GM18870 (cell line): ENCODE measurements around the gene SDHC.
A peak's percentile ranks its signal among the peaks of the same experiment; 100 is the strongest.
"Not testable (repeated sequence)": the region's sequence is repeated elsewhere in the genome, so short reads cannot be mapped to it uniquely, and the experiment has no call there.

Experiments used
- ATAC-seq: cut with Tn5 transposase; IDR thresholded peaks from one replicate; pipeline ENCODE4 v1.9.1; 2021; ENCODE audit warnings: moderate library complexity; ENCODE audit not compliant: unreplicated experiment

SDHC gene

DNA sequence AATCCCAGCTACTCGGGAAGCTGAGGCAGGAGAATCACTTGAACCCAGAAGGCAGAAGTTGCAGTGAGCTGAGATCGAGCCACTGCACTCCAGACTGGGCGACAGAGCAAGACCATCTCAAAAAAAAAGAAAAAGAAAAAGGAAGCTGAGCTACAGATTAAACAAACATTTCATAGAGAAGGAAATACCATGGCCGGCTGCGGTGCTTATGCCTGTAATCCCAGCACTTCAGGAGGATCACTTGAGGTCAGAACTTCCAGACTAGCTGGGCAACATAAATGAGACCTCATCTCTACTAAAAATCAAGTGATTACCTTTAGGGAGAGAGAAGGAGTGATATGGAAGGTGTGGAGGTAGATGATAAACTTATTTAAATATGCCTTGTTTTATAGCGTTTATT lies 67.5 kb downstream of the SDHC start:
- ATAC-seq = no peak

DNA sequence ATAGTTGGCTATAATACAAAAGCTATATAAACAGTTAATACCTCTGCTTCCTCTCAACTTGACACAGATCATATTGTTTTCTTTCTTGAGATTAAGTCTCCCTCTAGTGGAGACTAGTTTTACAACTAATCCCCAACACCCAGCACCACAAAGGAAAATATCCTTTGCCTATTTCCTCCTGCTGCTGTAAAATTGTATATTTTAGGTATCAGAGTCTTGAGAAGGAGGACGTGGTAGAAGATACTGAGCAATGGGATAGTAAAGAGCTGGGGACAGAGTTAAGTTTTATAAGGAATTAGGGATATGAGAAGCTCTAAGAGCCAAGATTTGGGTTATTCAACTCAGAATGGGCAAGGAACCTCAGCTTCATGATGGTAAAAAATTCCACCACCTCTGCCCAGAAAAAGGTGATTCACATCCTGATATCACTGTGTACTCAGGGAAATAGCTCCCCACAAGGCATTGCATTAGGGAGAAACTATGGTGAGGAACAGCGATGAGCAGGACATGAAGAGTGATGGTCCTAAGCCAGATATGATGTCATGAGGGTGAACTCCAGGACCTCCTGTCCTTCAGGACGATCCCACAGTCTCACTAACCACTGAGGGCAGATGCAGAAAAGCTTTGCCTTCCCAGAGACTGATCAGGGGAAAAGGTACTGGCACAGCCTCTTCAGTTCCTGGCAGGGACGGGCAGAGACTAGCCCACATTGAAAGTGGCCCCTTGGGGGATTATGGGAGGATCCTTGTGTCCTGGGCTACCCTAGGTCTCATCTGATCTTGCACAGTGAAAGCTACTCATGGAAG lies 68.2 kb downstream of the SDHC start:
- peak; percentile 57 for ATAC-seq

DNA sequence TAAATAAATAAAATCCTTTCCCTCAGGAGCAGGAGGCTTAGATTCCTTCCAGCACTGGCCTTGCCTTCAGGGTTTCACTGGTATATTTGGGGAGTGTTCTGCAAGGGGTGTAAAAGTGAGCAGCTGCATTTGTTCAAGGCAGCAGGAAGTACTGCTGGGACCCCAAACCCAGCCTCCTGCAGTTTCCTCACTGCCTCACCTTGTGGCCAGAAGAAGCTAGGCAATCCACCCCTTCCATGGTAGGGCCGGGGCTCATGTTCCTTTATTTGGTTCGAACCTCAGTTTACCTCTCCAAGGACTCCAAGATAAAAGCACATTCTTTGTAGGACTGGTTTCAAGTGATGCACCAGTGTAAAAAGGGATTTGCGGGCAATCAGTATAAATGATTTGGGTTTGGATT lies 74.5 kb downstream of the SDHC start:
- no peak for ATAC-seq

DNA sequence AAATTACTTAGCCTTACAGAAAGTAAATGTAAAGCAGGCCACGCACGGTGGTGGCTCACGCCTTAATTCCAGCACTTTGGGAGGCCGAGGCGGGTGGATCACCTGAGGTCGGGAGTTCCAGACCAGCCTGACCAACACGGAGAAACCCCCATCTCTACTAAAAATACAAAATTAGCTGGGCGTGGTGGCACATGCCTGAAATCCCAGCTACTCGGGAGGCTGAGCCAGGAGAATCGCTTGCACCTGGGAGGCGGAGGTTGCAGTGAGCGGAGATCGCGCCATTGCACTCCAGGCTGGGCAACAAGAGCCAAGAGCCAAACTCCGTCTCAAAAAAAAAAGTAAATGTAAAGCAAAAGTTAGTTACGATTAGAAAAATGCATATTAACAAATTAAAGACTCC lies 75.0 kb downstream of the SDHC start:
- not testable (repeated sequence) for ATAC-seq

DNA sequence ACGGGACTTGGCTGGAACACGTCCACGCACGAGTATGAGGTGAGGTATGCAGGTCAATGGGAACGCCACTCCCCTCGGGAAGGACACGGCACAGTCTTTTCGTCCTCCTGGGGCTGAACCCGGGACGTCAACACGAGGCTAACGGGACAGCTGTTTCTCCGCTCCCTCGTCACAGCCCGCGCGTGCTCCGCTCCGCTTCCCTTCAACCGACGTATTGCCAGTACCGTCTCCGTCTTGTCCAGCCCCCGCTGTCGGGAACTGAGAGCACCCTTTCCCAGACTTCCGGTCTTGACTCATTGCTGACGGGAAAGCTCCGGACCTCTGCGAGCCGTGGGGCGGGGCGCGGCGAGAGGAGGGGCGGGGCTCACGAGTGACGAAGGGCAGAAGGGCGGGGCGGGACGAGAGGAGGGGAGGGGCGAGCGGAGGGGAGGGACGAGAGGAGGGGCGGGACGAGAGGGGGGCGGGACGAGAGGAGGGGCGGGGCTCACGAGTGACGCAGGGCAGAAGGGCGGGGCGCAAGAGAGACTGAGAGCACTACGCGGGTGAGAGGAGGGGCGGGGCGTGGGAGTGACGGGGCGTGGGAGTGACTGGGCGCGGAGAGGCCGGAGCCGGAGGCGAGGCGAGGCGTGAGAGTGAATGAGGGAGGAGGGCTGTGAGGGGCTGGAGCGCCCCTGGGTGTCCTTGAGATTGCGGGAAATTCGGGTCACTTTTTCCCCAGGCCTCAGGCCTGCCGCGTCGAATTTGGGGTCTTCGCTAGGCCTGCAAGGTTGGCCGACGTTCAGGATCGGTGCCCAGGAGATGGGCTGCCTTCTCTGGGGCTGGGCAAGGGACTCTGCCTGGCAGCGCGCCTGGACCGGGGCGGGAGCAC lies 75.7 kb downstream of the SDHC start:
- ATAC-seq = peak; percentile 50

DNA sequence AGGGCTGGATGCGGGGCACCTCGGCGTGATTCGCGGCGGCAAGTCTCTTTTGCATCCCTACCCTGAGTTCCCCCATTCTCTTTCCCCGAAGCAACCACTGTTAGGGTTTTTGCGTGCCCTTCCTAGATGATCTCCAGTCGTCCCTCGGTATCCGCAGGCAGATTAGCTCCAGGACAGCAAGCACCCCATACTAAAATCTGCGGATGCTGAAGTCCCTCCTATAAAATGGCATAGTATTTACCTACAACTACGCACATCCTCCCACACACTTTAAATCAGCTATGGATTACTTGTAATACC lies 76.3 kb downstream of the SDHC start:
- no peak for ATAC-seq

DNA sequence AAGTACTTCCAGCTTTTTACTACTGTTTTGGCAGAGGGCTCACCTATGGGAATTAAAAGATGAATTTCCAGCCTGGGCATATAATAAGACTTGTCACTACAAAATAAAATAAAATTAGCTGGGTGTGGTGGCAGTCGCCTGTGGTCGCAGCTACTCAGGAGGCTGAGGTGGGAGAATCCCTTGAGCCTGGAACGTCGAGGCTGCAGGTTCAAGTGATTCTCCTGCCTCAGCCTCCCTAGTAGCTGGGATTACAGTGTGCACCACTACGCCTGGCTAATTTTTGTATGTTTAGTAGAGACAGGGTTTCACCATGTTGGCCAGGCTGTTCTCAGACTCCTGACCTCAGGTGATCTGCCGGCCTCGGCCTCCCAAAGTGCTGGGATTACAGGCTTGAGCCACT lies 77.0 kb downstream of the SDHC start:
- not testable (repeated sequence) for ATAC-seq

DNA sequence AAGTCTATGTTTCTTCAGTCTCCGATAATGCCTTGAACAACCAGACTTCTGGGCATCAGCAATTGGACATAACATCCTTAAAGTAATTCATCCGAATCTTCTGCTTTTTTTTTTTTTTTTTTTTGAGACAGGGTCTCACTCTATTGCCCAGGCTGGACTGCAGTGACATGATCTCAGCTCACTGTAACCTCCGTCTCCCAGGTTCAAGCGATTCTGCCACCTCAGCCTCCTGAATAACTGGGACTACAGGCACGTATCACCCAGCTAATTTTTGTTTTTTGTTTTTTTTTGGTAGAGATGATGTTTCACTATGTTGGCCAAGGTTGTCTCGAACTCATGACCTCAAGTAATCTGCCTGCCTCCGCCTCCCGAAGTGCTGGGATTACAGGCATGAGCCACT lies 77.4 kb downstream of the SDHC start:
- ATAC-seq = no peak

DNA sequence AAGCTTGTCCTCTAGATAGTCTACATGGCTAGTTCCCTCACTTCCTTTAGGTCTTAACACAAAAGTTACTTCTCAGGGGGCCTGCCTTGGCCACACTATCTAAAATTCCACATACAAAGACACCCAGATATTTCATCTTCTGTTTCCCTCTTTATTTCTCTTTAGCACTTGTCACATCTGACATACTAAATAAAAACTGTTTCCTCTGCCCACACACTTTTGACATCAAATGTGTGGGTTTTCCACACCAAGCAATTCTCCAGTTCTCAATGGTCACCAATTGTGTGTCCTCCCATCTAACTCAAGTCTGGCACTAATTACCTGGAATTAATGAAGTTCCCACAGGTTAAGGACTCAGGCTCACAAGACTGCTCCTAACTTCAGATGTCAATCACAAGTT lies 79.0 kb downstream of the SDHC start:
- no peak for ATAC-seq

DNA sequence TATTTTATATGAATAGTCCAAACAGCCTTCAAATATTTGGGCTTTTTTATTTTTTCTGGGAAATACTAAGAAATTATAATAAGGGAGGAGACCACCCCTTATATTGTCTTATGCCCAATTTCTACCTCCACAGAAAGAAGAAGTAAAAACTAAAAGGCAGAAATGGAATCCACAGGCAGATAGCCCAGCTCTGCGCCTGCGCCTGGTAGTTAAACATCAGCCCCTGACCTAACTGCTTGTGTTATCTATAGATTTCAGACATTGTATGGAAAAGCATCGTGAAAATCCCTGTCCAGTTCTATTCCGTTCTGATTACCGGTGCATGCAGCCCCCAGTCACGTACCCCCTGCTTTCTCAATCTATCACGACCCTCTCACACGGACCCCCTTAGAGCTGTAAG lies 82.9 kb downstream of the SDHC start:
- not testable (repeated sequence) for ATAC-seq

DNA sequence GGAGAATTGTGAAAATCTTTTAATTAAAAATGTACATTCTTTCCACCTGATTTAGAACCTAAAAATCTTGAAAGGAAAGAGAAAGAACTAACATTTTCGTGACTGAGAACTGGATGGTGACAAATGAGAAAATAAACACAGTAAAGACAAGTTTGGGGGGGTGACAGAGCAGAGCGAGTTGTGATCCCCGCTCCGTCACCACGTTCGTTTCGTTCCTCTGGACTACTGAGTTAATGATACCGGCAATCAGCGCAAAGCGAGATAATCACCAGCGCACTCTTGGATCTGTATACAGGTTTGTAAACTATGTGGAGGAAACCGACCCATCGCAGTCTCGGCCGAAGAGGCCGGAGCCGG lies 84.7 kb downstream of the SDHC start:
- ATAC-seq = no peak

DNA sequence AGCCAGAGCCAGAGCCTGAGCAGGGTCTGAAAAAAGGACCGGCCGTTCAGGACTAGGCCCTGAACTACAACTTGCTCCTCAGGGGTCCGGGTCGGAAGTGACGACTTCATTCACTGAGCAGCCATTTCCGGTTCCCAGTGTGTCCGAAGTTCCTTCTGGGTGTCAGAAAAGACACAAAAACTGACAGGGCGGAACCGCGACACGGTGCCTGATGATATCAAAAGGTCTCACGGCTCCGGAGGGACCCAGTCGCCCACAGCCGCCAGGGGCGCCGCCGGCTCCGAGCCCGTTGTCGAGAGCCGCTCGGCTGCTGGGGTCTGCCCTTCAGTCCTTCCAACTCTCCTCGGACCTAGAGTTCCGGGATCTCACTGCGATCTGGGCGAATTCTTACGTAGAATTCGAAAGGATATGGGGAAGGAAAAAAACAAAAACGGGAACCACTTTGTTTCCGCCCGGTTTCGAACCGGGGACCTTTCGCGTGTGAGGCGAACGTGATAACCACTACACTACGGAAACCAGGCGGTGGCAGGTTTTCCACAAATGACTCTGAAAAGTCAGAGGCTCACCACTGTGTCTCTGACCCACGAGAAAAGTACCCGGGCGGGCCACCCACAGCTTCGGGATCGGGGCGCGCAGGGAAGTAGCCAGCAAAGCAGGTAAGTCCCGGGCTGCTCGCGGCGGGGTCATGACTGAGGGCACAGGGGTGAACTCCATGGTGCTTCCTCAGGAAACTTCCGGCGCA lies 85.2 kb downstream of the SDHC start:
- peak; percentile 70 for ATAC-seq

DNA sequence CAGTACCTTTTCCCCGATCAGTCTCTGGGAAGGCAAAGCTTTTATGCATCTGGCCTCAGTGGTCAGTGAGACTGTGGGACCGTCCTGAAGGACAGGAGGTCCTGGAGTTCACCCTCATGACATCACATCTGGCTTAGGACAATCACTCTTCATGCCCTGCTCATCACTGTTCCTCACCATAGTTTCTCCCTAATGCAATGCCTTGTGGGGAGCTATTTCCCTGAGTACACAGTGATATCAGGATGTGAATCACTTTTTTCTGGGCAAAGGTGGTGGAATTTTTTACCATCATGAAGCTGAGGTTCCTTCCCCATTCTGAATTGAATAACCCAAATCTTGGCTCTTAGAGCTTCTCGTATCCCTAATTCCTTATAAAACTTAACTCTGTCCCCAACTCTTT lies 88.3 kb downstream of the SDHC start:
- no peak for ATAC-seq

DNA sequence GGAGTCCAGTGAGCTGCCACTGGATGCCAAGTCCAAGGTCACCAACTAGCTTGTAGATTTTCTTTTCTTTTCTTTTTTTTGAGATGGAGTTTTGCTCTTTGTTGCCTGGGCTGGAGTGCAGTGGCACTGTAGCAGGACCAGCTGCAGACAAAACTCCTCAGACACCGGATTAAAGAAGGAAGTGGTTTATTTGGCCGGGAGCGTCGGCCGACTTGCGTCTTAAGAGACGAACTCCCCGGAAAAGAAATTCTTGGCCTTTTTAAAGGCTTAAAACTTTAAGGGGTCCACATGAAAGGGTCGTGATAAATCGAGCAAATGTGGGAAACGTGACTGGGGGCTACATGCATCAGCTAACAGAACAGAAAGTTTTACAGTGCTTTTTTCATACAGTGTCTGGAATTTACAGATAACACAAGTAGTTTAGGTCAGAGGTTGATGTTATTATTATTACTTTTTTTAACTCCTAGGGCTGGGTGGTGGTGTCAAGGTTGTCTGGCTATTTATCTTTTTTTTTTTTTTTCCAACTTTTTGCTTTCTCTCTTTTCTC lies 89.9 kb downstream of the SDHC start:
- ATAC-seq = no peak

DNA sequence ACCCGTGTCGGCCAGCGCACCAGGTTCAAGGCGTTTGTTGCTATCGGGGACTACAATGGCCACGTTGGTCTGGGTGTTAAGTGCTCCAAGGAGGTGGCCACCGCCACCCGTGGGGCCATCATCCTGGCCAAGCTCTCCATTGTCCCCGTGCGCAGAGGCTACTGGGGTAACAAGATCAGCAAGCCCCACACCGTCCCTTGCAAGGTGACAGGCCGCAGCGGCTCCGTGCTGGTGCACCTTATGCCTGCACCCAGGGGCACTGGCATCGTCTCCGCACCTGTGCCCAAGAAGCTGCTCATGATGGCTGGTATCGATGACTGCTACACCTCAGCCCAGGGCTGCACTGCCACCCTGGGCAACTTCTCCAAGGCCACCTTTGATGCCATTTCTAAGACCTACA lies 92.4 kb downstream of the SDHC start:
- not testable (repeated sequence) for ATAC-seq

DNA sequence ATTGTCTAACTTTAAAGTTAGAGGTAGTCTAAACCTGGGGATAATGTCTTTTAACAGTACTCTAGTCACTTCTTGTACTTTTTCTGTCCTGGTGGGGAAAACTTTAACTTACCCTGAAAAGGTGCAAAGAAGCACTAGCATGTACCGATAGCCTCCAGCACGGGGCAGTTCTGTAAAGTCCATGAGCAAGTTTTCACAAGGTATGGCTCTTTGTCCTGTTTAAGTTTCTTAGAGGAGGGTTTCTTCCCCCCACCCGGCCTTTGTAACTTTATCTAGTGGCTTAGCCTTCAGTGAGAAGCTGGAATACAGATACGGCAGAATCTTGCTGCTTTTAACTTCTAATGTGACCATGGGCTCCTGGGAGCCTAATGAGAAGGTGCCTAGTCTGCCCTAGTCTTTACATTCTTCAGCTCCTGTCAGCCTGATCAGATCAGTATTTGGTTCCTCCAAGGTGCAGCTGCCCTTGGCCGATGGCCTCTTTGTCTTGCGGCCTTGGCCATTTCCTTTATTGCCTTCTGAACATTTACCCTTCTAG lies 93.3 kb downstream of the SDHC start:
- ATAC-seq = no peak

DNA sequence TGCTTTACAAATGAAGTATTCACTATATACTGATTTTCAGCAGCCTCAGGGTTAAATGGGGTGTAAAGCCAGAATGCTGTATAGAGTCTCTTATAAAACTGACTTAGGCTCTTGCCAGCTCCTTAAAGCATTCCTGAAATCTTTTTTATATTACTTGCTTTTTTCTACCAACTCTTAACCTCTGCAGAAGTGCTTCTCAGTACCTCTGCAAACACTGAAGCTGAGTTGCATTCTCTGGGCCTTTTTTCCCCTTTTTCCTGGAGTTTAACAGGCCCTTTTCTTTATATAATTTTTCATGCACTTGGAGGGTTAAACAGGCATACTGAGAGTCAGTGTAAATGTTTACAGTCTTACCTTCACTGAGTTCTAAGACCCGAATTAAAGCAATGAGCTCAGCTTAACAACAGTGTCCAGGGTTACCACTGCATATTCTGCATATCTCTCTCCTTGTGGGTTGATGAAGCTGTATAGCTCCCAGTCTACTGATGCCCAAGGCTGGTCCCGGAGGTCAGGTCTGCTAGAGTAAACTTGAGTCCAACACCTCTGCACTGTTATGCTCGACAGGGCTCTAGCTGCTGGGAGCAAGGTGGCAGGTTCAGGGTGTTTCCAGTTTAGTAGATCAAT lies 94.4 kb downstream of the SDHC start:
- no peak for ATAC-seq

DNA sequence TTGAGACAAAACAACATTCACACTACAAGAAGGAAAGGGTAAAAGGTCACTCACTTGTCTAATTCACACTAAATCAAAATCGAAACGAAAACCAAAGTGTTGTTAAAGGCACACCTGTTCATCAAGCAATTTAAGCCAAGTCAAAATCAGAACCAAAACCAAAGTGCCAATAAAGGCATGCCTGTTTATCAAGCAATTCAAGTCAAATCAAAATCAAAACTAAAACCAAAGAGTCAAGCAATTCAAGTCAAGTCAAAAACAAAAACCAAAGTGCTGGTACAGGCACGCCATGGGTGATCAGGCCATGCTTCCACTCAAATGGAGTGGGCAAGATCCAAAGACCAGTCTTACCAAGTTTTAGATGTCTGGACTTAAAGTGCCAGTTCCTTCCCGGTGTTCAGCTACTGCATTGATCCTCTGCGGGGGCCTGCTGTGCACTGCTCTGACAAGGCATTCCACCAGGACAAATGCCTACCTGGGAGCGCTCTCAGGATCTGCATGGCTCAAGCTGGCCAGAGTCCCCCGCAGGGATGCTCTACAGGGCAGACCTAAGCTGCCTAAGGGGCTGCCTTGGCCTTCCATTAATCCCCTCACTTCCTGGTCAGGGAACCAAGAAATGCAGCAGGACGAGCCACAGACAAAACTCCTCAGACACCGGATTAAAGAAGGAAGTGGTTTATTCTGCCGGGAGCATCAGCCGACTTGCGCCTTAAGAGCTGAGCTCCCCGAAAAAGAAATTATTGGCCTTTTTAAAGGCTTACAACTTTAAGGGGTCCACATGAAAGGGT lies 95.9 kb downstream of the SDHC start:
- ATAC-seq = not testable (repeated sequence)

DNA sequence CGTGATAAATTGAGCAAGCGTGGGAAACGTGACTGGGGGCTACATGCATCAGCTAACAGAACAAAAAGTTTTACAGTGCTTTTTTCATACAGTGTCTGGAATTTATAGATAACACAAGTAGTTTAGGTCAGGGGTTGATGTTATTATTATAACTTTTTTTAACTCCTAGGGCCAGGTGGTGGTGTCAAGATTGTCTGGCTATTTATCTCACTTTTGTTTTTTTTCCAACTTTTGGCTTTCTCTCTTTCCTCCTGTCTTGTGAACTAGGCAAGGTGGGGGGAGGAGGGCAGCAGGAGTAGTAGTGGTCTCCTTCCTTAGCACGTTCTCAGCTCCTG lies 96.4 kb downstream of the SDHC start:
- ATAC-seq = not testable (repeated sequence)
